B cell (primary cell): ENCODE data around the gene ZC2HC1B. TPM values are rescaled to one million over a fixed set of nuclear protein-coding genes. Genes with fewer than 3 reads are reported as not detected.

Experiments
- ATAC-seq: fragments of 200-7000 bp; cut with Tn5 transposase; one replicate; pipeline ENCODE4 v1.10.0; 2021; ENCODE audit warnings: low read depth, mild to moderate bottlenecking, moderate number of reproducible peaks, moderate library complexity
- CTCF ChIA-PET: fragments of 350-600 bp; sonication (Branson Sonifier 250); formaldehyde crosslinking; loops from one replicate; lab custom pipeline; 2021; ENCODE audit warnings: antibody characterized with exemption, inconsistent platforms; lab: Charles Lee
- POLR2A ChIA-PET: fragments of 350-600 bp; sonication (Branson Sonifier 250); formaldehyde crosslinking; loops from one replicate; lab custom pipeline; 2021; ENCODE audit warnings: antibody characterized with exemption; lab: Charles Lee
- DNase-seq: peaks from one replicate; pipeline ENCODE4 v3.0.0; 2013
- H2AFZ ChIP-seq: 2 replicates; pipeline ENCODE4 v1.6.1; 2012; ENCODE audit warnings: mild to moderate bottlenecking, low read depth, low read length; ENCODE audit not compliant: insufficient read depth, poor library complexity, severe bottlenecking
- H3K27ac ChIP-seq, 2 donors: 1 replicate in 1 of 2; 2 replicates in 1 of 2; pipeline ENCODE4 v1.5.1; 2012 to 2013; ENCODE audit warnings: low read length in 2 of 2, mild to moderate bottlenecking in 2 of 2, moderate library complexity in 1 of 2
- H3K27me3 ChIP-seq, 4 experiments: fragments of 200-600 bp in 1 of 4; sonication (generic) in 1 of 4; replicated peaks in 1 of 4; 1 replicate in 2 of 4; 2 replicates in 2 of 4; pipeline versions ENCODE4 v1.6.1 to v1.7.0; 2013 to 2016; ENCODE audit warnings: low read length in 3 of 4, mild to moderate bottlenecking in 2 of 4, mixed read lengths in 1 of 4, moderate library complexity in 1 of 4; ENCODE audit not compliant: insufficient read depth in 4 of 4, control insufficient read depth in 3 of 4; ENCODE audit errors: control extremely low read depth in 1 of 4
- H3K36me3 ChIP-seq, 2 experiments: replicated peaks in 1 of 2; 1 replicate in 1 of 2; 2 replicates in 1 of 2; pipeline versions ENCODE4 v1.6.1 to v1.7.1; 2013; ENCODE audit warnings: low read length in 1 of 2; ENCODE audit not compliant: insufficient read depth in 2 of 2, control insufficient read depth in 1 of 2; ENCODE audit errors: control extremely low read depth in 1 of 2, extremely low read depth in 1 of 2
- H3K4me1 ChIP-seq, 2 donors: fragments of 200-600 bp in 1 of 2; sonication (generic) in 1 of 2; 1 replicate in 1 of 2; 2 replicates in 1 of 2; pipeline versions ENCODE4 v1.5.1 to v1.6.1; 2013 to 2017; ENCODE audit warnings: low read length in 2 of 2; ENCODE audit not compliant: control insufficient read depth in 2 of 2, insufficient read depth in 2 of 2
- H3K4me2 ChIP-seq: replicated peaks from 2 replicates; pipeline ENCODE3; 2012; ENCODE audit warnings: mild to moderate bottlenecking, low read depth, low read length; ENCODE audit not compliant: poor library complexity, severe bottlenecking
- H3K4me3 ChIP-seq, 5 experiments: fragments of 200-600 bp in 1 of 5; sonication (generic) in 1 of 5; 1 replicate in 3 of 5; 2 replicates in 2 of 5; pipeline versions ENCODE4 v1.5.1 to v1.7.0; 2011 to 2016; ENCODE audit warnings: low read length in 4 of 5, mild to moderate bottlenecking in 4 of 5, low read depth in 2 of 5, control low read depth in 1 of 5, moderate library complexity in 1 of 5; ENCODE audit not compliant: insufficient read depth in 1 of 5; ENCODE audit errors: control extremely low read depth in 1 of 5, extremely low read depth in 1 of 5
- H3K79me2 ChIP-seq: fragments of 200-600 bp; sonication (generic); one replicate; pipeline ENCODE4 v1.6.0; 2016; ENCODE audit warnings: low read length; ENCODE audit not compliant: control insufficient read depth, insufficient read depth
- H3K9ac ChIP-seq: fragments of 200-600 bp; sonication (generic); 2 replicates; pipeline ENCODE4 v1.6.1; 2017; ENCODE audit warnings: mild to moderate bottlenecking, low read length, moderate library complexity
- H3K9me3 ChIP-seq, 3 donors: one replicate each; pipeline versions ENCODE4 v1.6.1 to v1.7.1; 2013; ENCODE audit warnings: low read length in 2 of 3; ENCODE audit not compliant: control insufficient read depth in 2 of 3, insufficient read depth in 1 of 3; ENCODE audit errors: control extremely low read depth in 1 of 3
- H4K20me1 ChIP-seq: 2 replicates; pipeline ENCODE4 v1.6.0; 2012; ENCODE audit warnings: mild to moderate bottlenecking, low read length; ENCODE audit not compliant: insufficient read depth, control insufficient read depth, poor library complexity, severe bottlenecking
- H3K27ac Mint-ChIP-seq: one replicate; pipeline ENCODE4 v1.8.0; 2021; ENCODE audit warnings: mixed read lengths
- H3K27me3 Mint-ChIP-seq: one replicate; pipeline ENCODE4 v1.8.0; 2021; ENCODE audit warnings: mixed read lengths
- H3K4me1 Mint-ChIP-seq: one replicate; pipeline ENCODE4 v1.8.0; 2021; ENCODE audit warnings: mixed read lengths
- H3K4me3 Mint-ChIP-seq: one replicate; pipeline ENCODE4 v1.8.0; 2021; ENCODE audit warnings: mixed read lengths
- H3K9me3 Mint-ChIP-seq: one replicate; pipeline ENCODE4 v1.8.0; 2022; ENCODE audit warnings: mixed read lengths; ENCODE audit not compliant: insufficient read depth
- EZH2 ChIP-seq: IDR thresholded peaks from 2 replicates; pipeline ENCODE4 v1.6.1; 2012; ENCODE audit warnings: borderline replicate concordance, low read depth, mild to moderate bottlenecking, moderate library complexity, low read length; ENCODE audit not compliant: insufficient read depth, poor library complexity, severe bottlenecking
- WGBS: methylation state at CpG from one replicate; pipeline ENCODE4 v1.1.5; 2013; ENCODE audit warnings: missing lambda C conversion rate; ENCODE audit not compliant: insufficient coverage; 5-methylcytosine and 5-hydroxymethylcytosine counted together
- intact Hi-C: fragments of 100-400 bp; cut with micrococcal nuclease; formaldehyde crosslinking; loops from one replicate; pipeline ENCODE4 v1.10.0; 2022
- polyA plus RNA-seq: library from polyadenylated mRNA; depleted of rRNA; stranded (reverse); fragments of >200 nt; gene quantifications from 2 replicates; pipeline ENCODE4 v1.2.3, GENCODE V29; 2012
- total RNA-seq, 2 donors: library from RNA; stranded (reverse); fragments of 120-200 nt in 1 of 2; gene quantifications; 1 replicate in 1 of 2; 2 replicates in 1 of 2; pipeline versions ENCODE4 v1.2.3 to v1.2.4, GENCODE V29; 2013 to 2022
- TF ChIP-seq, protein P1 (sequence below): fragments of 200-600 bp; IDR thresholded peaks from one replicate; pipeline ENCODE4 v1.8.0; 2022; ENCODE audit warnings: antibody characterized with exemption, mild to moderate bottlenecking

The ZC2HC1B gene
- total and polyA plus RNA-seq, 2 donors (not counting 1 experiment from before 2014, with no cell fraction given): 0.51 to 0.84 TPM

DNA sequence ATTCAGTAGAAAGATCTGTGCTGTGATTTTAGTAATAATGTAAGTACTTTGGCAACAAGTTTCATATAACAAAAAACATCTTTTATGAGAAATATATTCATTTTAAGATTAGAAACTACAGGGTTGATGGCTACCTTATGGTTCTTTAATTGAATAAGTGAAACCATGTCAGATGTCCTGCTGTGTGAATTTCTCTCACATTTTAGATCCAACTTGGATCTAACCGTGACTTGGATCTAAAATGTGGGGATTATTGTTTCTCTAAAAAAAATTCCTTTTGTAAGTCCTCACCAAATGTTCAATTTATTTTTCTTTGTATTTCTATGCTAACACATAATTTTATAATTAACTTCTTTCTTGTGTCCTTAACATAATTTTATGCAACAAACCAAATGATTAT, 30.4 kb downstream of the ZC2HC1B start:
- H2AFZ ChIP-seq: no peak overlapping the region
- POLR2A ChIA-PET: no interaction called here

DNA sequence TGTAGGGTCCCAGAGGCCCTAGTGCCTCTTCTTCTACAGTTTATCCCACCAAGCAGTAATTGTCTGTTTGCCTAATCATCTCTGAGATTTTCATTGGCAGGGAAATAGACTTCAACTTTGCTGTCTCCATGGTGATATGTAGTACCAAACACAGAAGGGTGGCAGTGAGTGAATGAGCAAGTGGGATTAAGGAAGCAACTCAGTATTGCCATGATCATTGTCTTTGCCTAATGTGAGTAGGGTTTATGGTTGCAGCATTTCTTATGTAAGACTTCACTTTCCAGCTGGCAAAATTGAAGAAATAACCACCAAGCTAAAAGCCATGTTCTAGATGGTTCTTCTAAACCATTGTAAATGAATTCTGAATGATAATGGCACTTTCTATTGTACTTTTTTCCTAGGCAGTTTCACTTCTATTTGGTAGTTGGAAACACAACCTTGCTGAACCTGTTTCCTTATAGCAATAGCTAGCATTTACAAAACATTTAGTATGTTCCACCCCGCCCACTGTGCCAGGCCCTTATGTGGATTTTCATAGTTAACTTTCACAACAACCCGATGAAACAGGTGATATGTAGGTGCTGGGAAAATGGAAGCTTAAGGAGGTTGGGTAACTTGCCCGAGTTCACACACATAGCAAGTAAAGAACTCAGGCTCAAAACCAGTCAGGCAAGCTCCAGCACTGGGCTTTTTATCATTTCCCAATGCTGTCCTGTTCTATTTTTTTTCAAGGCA, 32.0 kb downstream of the ZC2HC1B start:
- Histone ChIP-seq H3K27me3 (no peaks in the 10 kb centered on the region), H3K79me2 (no peaks in the 10 kb centered on the region)
- intact Hi-C loops: no loop called here

More for the DNA sequence above, 30.4 kb downstream of the ZC2HC1B start:
- ATAC-seq (no peak), DNase-seq (no peak)
- TF ChIP-seq EZH2: no peak
- TF ChIP-seq, protein P1, sequence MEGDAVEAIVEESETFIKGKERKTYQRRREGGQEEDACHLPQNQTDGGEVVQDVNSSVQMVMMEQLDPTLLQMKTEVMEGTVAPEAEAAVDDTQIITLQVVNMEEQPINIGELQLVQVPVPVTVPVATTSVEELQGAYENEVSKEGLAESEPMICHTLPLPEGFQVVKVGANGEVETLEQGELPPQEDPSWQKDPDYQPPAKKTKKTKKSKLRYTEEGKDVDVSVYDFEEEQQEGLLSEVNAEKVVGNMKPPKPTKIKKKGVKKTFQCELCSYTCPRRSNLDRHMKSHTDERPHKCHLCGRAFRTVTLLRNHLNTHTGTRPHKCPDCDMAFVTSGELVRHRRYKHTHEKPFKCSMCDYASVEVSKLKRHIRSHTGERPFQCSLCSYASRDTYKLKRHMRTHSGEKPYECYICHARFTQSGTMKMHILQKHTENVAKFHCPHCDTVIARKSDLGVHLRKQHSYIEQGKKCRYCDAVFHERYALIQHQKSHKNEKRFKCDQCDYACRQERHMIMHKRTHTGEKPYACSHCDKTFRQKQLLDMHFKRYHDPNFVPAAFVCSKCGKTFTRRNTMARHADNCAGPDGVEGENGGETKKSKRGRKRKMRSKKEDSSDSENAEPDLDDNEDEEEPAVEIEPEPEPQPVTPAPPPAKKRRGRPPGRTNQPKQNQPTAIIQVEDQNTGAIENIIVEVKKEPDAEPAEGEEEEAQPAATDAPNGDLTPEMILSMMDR: no peak
- no peak overlapping the region for H3K27ac ChIP-seq
- no peaks in the 10 kb centered on the region for H3K27me3 ChIP-seq
- H3K9me3 ChIP-seq: no peaks in the 10 kb centered on the region
- no peaks in the 10 kb centered on the region for H3K79me2 ChIP-seq
- Mint-ChIP-seq H3K27me3 (no peaks in the 10 kb centered on the region), H3K4me1 (no peaks in the 10 kb centered on the region), H3K9me3 (no peaks in the 10 kb centered on the region), H3K27ac (no peak overlapping the region), H3K4me3 (no peak overlapping the region)
- WGBS: no CpG with 5 or more reads among the region's 1 CpG
- H3K4me1 ChIP-seq: no peaks in the 10 kb centered on the region
- H4K20me1 ChIP-seq: no peaks in the 10 kb centered on the region
- H3K4me2 ChIP-seq: no peak overlapping the region
- CTCF ChIA-PET: no interaction called here
- no peak overlapping the region for H3K9ac ChIP-seq
- H3K4me3 ChIP-seq: no peak overlapping the region
- peaks cover under 1 to 1% of the 10 kb centered on the region in 2 experiments for H3K36me3 ChIP-seq
- intact Hi-C loops: no loop called here

More for the DNA sequence above, 32.0 kb downstream of the ZC2HC1B start:
- H3K36me3 ChIP-seq: peaks cover 1 to 2% of the 10 kb centered on the region in 2 experiments
- H3K4me2 ChIP-seq: no peak overlapping the region
- no peak overlapping the region for H3K4me3 ChIP-seq
- Mint-ChIP-seq H3K9me3 (no peaks in the 10 kb centered on the region), H3K4me3 (no peak overlapping the region), H3K27ac (no peak overlapping the region), H3K27me3 (no peaks in the 10 kb centered on the region), H3K4me1 (no peaks in the 10 kb centered on the region)
- no peak overlapping the region for H3K27ac ChIP-seq
- H3K4me1 ChIP-seq: no peaks in the 10 kb centered on the region
- ChIA-PET POLR2A (no interaction called here), CTCF (no interaction called here)
- H2AFZ ChIP-seq: no peak overlapping the region
- H3K9me3 ChIP-seq: no peaks in the 10 kb centered on the region
- H4K20me1 ChIP-seq: no peaks in the 10 kb centered on the region
- no CpG with 5 or more reads among the region's 3 CpGs for WGBS
- H3K9ac ChIP-seq: no peak overlapping the region
- no peak for TF ChIP-seq EZH2
- TF ChIP-seq, protein P1: no peak
- no peak for ATAC-seq
- no peak for DNase-seq
